ENCODE measurements around the gene HORMAD2.
A peak's percentile ranks its signal among the peaks of the same experiment; 100 is the strongest.

Gene HORMAD2

DNA sequence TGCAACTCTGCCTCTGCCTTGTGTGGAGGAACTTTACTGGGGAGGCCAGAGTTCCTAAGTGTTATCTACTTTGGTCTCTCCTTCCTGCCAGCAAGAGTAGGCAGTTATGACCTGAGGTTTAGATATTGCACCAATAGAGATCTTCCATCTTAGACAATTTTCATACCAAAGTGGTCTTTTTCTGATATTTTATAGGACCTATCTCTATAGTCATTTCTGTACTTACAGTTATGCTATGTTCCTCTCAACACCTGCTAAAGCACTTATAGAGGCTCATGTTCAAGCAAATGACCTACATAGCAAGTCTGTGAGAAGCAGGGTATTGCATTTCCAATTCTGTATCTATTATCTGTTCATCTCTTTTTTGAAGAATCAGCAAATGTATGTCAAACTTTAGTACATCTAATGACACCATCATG, 80.8 kb downstream of the HORMAD2 start:
- no peak for DNase-seq (ENCODE audit: low read depth in 3 of 3, low spot score in 1 of 3)

DNA sequence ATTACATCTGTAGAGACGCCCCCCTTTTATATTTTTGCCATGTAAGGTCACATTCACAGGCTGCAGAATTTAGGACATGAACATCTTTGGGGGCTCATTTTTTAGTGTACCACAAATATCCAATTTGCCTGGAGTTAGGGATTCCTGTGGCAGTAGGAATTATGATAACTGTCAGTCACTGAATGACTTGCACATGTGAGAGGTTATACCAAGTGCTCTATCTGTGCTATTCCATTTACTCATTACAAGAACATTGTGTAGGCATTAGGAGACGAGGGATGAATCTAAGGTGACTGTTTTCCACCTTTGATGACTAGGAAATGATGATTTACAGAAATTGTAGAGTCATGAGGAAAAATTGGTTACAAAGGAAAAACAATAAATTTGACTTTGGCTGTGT, 87.0 kb downstream of the HORMAD2 start:
- DNase-seq (ENCODE audit: low read depth in 3 of 3, low spot score in 1 of 3): no peak

DNA sequence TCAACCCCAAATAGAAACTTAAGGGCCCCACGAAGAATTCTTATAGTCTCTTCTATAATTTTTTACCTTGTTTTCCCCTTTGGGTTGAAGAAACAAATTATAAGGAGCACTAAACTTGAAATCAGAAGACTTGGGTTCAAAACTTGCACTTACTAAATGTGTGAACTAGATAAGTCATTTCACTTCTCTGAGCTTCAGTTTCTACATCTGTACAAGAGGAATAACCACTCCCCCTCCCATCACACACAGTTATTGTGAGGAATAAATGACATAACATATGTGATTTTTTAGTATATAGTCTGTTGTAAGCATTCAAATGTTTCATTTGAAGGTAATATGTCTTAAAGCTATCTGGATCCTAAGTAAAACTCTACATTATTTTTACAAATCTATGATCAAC, 87.5 kb downstream of the HORMAD2 start:
- DNase-seq (ENCODE audit: low read depth in 3 of 3, low spot score in 1 of 3): no peak

DNA sequence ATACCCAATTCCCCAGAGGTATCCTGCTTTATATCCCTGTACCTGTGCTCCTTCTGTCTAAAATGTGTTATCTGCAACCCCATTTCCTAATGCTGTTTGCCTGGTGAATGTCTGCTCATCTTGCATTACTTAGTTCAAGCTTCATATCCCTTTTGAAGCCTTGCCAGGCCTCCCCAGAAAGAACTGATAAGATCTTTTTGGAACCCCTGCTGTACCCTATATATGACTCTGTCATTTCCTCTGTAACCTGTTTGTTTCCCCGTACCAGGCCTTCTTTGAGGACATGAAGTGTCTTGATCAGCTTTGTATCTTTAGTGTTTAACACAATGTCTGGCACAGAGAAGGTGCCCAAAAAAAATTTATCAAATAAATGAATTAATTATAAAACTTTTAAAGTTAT, 88.7 kb downstream of the HORMAD2 start:
- DNase-seq (ENCODE audit: low read depth in 3 of 3, low spot score in 1 of 3): no peak

DNA sequence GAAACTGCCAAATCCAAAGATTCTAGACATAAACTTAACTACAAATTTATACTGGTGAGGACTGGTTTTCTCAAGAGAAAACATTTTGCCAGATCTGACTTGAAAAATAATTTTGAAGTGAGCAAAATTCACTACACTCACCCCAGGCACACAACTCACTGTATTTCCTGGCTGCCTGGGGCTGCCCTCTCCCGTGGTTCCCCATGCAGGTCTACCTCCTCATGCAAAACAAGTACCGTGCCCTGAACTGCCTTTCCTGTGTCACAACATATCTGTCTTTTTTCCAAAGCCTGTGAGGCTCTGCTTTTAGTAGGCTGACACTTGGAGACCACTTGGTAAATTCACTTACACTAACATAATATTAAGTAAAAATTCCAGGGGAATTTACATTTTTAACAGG, 89.9 kb downstream of the HORMAD2 start:
- DNase-seq (ENCODE audit: low read depth in 3 of 3, low spot score in 1 of 3): no peak

DNA sequence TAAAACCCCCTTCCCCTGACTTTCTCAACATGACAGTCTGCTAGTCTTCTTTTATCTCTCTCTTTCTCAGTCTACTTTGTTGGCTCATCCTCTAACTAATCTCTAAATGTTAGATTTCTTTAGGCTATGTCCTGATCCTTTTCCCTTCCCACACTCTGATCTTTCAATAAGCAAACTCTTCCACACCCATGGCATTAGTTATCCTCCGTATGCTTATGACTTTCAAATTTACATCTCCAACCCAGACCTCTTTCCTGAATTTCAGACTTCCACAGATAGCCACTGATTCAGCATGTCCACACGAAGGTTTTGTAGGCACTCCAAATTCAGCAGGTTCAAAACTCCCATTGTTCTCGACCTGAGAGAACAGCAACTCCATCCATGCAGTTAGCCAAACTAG, 90.7 kb downstream of the HORMAD2 start:
- DNase-seq (ENCODE audit: low read depth in 3 of 3, low spot score in 1 of 3): no peak

DNA sequence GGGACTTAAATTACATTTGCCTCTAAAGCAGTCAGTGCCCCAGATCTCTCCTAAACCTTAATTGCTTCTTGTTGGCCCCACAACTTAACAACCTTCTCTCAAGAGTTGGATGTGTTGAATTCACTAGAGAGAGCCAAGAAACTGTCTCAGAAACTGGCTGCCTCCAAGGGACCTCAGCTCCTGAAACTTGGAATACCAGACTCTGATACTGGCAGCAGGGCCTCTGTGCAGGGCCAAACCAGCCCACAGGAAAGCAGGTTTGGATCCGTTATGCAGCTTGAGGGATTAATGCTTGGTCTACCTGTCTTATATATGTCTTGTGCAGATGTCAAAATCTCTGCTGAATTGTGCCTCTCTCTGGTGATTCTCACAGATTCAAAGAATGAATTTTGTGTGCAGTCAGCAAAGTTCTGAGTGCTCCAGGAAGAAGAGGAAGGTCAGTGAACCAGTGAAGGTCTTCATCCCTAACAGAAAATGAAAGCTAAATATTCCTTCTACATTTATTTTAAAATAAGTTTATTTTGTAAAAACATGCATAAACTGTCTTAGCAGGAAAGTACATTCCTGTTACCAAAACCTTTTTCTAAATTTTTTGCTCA, 95.5 kb downstream of the HORMAD2 start:
- DNase-seq (ENCODE audit: low read depth in 3 of 3, low spot score in 1 of 3): no peak

DNA sequence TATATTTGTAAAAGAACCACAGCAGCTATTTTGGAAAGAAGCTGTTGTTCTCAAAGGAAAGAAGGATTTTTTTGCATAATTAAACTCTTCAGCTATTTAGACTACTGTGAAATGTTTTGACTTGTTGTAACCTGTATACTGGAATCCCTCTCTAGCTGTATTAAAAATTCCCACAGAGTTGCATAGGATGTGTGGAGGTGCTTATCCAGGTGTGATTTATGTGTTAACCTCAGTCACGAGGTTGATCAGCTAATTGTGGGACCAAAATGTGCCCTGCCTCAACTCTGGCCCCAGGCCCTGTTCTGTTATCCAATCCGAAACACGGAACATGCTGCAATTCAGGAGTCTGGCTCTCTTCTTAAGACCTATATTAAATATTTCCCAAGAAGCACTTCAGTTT, 96.2 kb downstream of the HORMAD2 start:
- DNase-seq (ENCODE audit: low read depth in 3 of 3, low spot score in 1 of 3): no peak

DNA sequence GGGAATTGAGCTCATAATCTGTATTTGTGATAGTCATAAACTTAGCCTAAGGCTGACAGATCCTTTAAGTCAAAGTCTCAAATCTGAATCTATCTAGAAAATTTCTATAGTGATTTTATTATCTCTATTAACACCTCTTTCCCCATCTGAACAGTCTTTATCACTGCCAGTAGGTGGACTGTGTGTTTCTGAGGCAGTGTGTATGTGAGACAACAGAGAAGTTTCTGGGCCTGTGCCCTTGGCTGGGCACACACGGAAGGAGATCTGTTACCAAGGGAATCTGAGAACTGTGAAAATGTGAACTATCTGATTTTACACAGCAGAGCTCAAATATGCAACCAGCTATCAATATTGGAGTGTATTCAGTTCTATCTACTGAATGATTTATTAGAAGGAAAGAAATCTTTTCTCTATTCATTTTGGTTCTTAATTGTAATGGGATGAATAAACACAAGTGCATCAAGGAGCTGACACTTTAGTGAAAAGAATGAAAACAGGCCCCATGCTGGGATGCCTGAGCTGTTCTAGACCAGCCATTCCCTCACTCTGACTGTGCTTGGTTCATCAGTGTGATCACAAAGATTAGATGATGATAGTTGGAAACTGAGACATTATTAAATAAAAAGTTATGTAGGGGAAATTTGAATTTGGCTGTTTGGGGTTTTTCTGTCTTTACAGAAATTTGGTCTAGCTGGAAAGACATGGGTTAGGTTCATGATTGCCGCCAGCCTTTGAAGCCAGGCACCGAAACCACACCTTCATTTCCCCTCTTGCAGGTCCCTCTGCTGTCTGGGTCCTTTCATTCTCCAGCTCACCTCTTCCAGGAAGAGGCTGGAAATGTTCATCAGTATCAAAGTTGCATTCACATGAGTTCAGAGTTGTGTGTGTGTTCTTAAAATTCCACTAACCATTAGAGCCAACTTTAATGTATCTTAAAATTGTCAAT, 98.2 kb downstream of the HORMAD2 start:
- DNase-seq (ENCODE audit: low read depth in 3 of 3, low spot score in 1 of 3): peak in 1 of 3 donors; percentile 15

DNA sequence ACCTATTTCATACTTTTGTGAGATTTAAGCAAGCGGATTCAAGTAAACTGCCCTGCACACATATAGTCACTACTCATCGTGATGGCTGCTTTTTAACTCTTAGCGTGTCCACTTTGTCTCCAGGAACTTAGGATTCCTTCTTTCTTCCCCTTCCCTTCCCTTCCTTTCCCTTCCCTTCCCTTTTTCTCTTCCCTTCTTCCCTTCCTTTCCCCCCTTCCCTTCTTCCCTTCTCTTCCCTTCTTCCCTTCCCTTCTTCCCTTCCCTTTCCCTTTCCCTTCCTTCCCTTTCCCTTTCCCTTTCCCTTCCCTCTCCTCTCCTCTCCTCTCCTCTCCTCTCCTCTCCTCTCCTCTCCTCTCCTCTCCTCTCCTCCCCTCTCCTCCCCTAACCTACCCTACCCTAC, 100.4 kb downstream of the HORMAD2 start:
- no peak for DNase-seq (ENCODE audit: low read depth in 3 of 3, low spot score in 1 of 3)

DNA sequence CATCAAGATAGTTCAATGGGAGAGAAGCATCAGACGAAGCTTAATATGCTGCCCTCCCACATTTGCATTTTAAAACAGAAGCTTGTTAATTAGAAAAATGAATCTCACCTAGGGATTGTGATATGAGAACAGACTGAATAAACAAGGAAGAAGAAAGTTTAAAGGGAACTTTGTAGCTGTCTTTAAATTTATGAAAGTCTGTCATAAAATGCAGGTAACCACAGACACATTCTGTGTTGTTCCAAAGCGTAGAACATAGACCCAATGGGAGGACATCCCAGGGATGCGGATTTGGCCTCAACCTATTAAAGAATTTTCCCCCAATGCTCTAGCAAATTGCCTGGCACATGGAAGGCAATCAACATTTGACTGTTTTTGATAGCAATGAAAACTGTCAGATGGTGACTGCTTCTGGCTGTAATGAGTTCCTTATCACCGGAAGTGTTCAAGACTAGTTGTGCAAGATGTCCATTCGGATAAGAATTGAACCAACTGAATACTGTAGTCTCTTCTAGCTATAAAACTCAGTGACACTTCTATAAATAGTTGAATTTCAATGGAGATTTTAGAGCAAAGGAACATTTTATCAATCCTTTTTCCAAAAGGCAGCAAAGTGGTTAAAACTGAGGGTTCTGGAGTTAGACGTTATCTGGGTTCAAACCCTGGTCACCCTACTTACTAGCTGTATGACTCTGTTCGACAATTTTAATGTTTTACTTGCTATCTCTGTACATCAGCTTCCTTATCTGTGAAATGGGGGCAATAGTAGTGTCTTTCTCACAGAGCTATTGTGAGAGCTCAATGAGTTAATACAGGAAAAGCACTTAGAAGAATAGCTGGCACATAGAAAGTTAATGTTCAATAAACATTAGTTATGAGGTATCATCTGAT, 101.4 kb downstream of the HORMAD2 start:
- no peak for DNase-seq (ENCODE audit: low read depth in 3 of 3, low spot score in 1 of 3)

DNA sequence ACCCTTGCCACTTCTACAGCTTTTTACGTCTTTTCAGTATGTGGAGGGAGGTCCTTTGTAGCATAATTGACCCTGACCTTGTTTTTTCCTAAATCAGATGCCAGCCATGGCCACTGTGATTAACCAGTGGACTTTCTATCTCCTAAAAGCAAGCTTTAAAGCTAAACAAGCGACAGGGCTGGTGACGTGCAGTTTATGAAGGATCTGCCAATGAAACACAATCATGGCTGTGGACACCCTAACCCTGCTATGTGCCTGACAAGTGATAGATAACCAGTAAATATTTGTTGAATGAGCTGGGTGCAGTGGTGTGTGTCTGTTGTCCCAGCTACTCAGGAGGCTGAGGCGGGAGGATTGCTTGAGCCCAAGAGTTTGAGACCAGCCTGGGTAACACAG, 102.1 kb downstream of the HORMAD2 start:
- DNase-seq (ENCODE audit: low read depth in 3 of 3, low spot score in 1 of 3): no peak

DNA sequence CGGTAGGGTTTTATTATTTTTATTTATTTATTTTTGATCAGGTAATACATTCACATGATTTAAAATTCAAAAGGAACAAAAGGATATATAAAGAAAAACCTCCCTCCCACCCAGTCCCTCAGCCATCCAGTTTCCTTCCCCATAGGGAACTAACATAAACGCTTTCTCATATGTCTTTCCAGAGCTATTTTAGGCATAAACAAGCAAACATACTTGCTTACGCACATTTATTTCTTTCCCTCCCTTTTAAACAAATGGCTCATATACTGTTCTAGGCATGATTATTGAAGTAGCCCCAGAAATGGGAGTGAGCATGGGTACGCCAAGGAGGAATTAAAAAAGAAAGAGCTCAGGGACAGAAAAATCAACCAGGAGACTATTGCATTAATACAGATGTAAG, 102.6 kb downstream of the HORMAD2 start:
- DNase-seq (ENCODE audit: low read depth in 3 of 3, low spot score in 1 of 3): no peak

DNA sequence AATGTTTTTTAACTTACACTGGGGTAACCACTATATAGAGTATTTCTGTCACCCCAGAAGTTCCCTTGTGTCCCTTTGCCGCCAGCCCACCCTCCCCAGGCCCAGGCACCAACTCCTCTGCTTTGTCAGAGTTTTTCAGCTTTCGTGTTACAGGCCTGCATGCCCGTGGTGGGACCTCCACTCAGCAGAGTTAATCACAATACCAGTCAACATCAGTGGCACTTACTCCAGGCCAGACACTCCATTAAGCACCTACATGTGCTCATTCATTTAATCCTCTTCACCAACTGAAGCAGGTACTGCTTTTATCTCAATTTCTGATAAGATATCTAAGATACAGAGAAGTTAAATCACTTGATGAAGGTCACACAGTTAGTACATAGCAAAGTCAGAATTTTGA, 103.0 kb downstream of the HORMAD2 start:
- no peak for DNase-seq (ENCODE audit: low read depth in 3 of 3, low spot score in 1 of 3)

DNA sequence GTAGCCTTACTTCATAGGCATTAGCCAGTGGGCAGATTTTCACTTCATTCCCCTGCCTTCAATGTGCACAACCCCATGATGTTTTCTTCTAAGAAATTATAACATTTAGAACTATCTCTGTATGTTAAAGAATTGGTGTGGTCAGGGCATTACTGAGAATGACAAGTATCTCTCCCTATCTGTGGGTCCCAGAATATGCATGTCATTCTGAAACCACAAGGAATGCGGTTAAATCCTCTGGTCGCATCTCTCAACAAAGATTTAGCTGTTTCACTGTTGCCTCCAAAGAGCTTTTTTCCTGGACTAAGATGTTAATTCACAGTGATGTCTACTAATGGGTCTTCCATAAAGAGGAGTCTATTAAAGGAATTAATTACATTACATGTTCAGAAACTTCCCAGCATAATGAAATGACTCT, 103.6 kb downstream of the HORMAD2 start:
- no peak for DNase-seq (ENCODE audit: low read depth in 3 of 3, low spot score in 1 of 3)

DNA sequence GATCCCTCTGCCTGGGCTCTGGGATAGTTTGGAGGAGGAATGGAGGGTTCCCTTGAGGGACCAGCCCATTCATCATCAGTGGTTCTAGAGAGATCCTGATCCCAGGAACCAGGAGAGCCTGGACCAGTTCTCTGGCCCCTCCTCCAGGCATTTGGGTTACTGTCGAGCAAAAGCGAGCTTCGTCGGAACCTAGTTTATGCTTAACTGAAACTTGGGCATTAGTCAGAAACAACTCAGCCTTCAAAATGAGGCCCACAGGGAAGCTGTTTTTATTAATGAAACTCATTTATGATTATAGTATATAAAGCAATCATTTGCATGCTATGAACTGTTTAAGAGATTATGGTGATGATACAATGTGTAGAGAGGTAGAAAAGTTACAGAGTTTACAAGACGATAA, 104.9 kb downstream of the HORMAD2 start:
- no peak for DNase-seq (ENCODE audit: low read depth in 3 of 3, low spot score in 1 of 3)

DNA sequence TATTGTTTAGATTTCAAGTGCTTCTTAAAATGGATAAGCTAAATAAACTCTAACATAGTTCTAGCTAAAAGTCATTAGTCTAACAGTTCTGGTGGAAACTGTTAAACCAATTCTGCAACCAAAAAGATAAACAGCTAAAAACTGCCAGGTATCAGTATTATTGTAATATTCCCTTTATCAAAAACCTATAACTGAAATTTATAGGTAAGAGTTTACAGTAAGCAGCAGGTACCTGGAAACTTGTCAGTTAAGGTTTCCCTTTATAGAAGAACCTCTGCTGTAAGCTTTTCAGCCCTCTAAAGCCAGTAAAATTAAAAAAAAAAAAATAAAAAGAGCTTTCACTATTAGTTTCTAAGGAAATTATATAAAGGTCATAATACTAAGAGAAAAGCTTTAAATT, 105.3 kb downstream of the HORMAD2 start:
- no peak for DNase-seq (ENCODE audit: low read depth in 3 of 3, low spot score in 1 of 3)

DNA sequence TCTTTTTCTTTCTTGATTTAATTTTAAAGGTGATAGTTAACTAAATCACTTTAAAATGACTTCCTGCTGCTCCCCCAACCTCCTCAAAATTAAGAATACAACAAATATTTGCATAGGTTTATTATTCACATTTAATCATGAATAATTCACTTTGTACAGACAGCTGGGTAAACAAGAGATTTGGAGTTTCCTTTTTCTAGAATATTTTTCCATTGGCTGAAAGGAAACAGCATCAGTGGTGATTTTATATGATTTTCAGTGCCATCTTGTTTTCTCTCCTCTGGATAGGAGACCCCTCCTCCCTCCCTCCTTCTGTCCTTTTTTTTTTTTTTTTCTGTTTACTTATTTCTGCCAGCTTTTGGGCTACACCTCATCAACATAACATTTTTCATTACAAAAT, 105.8 kb downstream of the HORMAD2 start:
- DNase-seq (ENCODE audit: low read depth in 3 of 3, low spot score in 1 of 3): no peak

DNA sequence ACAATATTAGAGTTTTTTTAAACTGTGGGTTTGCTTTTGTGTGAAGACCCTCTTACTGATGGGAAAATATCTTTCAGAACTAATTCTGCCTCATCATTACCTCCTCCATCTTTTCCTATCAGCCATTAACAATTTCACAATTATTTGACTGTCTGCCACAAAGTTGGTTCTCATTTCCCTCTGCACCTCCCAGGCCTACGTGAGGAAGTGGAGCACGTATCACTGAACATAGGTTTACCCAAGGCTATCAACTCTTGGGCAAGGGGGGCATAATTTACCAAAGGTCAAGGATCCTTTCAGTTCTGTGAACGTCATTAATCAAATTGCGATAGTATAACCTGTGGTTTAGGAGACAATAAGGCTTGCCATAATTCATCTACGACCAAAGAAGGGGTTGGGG, 106.2 kb downstream of the HORMAD2 start:
- no peak for DNase-seq (ENCODE audit: low read depth in 3 of 3, low spot score in 1 of 3)

DNA sequence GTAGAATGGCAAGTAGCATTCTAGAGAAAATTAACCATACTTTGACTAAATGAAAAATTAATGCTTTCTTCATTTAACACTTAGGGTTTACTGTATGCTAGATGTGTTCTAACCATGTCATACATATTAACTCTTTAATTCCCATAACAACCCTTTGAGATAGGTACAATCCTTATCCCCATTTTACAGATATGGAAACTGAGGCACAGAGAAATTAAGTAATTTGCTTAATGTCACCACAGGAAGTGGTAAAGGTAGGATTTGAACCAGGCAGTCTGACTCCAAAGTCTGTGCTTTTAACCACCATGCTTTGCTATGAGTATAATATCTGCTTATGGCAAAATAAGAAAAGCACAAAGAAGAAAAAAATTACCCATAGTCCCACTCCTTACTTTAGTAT, 106.8 kb downstream of the HORMAD2 start:
- no peak for DNase-seq (ENCODE audit: low read depth in 3 of 3, low spot score in 1 of 3)

DNA sequence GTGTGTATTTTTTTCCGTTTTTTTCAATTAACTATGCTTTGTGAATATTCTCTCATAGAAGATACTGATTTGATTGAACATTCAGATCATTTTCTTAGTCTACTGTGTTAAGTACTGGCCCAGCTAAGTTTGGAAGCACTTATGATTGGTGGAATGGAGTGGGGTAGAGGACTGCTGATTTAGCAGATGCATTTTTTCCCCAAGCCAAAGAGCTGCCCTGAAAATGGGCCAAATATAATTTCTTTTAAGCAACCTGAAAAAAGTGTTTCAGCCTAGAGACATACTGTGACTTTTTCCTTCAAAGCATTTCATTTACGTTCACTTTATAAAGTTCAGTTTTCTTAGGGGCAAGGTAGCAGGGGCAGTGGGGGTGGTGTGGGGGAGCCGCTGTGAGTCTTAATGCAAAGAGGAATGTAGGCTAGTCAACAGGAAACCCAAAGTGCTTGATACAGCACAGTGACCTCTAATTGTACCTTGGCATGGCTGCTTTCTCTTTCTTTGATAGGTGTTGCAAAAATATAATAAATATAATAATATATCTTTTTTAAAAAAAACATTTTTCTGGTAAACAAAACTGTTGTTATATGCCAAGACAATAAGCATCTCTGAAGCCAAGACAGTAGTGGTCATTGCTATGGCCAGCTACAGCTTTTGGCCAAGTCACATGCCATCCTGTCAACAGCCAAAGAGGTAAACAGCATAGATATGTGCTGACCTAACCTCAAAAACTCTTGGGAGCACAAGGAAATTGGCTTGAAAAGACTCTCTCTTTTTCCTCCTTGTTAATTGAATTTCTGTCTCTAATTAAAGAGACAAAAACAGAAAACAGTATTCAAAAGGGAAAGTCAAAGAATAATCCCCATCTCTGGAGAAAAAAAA, 107.5 kb downstream of the HORMAD2 start:
- DNase-seq (ENCODE audit: low read depth in 3 of 3, low spot score in 1 of 3): no peak
